ENCODE data around the gene FBXO41.

Gene FBXO41

DNA sequence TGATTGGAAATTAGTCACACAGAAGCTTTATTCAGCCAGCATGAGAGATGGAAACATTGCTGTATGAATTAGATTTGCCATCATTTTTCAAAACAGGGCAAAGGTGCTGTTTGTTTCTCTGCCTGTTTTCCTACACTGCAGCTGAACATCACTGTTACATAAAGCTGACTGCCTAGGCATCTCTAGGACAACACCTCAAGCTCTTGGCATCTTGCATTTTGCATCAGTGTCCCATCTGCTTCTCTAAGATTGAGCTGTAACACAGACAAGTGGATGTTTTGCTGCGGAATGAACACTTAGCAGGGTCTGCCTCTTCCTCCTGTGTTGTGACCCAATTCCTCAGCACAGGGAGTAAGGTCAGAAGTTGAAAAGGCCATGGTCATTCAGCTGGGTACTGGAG is 45.3 kb downstream of the FBXO41 start:
- no peak for DNase-seq

GRCh38 chr2:73238149-73238548 is 46.1 kb downstream of the FBXO41 start:
- DNase-seq = no peak

DNA sequence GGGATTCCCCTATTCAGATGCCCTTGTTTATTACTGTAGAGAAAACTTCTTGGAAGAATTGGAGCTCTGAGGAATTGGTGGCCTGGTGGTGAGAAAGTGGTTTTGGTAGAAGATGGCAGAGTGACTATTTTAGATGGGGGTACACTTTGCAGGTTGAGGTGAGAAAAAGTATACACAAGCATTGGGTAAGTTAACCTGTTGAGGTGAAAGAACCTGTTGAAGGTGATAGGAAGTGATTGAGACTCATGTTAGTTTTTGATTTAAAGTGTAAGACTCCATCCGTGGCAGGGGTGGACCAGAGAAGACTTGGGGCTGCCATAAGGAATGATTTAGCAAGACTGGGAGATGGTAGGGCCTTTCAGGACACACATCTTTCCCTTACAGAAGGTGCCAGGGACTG is 47.1 kb downstream of the FBXO41 start:
- DNase-seq = no peak

GRCh38 chr2:73235315-73236028 is 48.8 kb downstream of the FBXO41 start:
- DNase-seq = no peak

- peak; percentile 87 for DNase-seq
Measured at GRCh38 chr2:73233932-73234832, 50.1 kb downstream of the FBXO41 start, which contains the start of gene CCT7. CCT7 (plus strand) TSS chr2:73234308; CDS start chr2:73234379, 71 bp downstream.

GRCh38 chr2:73233154-73233931 is 50.9 kb downstream of the FBXO41 start, which contains the start of gene PRADC1:
PRADC1 (minus strand) TSS chr2:73233239; CDS start chr2:73233160, 79 bp downstream.
- DNase-seq = peak; percentile 94

DNA sequence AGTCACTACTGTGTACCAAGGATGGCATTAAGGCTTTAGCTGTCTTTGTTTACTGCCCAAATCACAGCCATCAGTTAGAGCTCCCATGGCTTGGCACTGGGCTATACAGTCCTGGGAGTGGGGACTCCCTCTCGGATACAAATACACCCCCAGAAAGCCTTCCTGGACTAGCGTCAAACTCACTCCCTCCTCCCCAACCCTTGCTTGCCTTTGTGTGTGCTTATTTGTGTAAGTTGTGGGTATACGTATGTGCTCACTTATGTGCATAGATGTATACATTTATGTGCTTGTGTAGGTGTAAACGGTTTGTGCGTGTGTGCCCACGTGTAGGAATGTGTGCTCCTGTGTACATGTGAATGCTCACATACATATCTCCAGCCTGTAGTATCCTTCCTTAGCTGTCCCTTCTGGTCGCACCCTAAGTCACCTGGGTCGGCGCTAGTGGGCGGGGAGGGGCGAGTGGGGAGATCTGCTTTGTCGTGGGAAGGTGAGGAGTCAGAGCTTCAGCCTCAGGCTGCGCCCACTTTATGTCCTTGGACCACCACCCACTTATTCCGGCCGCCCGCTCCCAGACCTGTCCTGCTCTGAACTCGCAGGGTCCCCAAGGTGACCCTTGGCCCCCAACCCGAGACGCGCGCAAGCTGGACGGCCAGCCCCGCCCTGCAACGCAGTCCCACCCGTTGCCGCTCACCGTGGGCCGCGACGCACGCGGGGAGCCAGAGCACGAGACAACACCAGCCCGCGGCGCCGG is 51.7 kb downstream of the FBXO41 start:
- peak; percentile 37 for DNase-seq

GRCh38 chr2:73228631-73229030 is 55.6 kb downstream of the FBXO41 start:
- DNase-seq = no peak

- no peak for DNase-seq
Measured at GRCh38 chr2:73227086-73227485, 57.2 kb downstream of the FBXO41 start.

DNA sequence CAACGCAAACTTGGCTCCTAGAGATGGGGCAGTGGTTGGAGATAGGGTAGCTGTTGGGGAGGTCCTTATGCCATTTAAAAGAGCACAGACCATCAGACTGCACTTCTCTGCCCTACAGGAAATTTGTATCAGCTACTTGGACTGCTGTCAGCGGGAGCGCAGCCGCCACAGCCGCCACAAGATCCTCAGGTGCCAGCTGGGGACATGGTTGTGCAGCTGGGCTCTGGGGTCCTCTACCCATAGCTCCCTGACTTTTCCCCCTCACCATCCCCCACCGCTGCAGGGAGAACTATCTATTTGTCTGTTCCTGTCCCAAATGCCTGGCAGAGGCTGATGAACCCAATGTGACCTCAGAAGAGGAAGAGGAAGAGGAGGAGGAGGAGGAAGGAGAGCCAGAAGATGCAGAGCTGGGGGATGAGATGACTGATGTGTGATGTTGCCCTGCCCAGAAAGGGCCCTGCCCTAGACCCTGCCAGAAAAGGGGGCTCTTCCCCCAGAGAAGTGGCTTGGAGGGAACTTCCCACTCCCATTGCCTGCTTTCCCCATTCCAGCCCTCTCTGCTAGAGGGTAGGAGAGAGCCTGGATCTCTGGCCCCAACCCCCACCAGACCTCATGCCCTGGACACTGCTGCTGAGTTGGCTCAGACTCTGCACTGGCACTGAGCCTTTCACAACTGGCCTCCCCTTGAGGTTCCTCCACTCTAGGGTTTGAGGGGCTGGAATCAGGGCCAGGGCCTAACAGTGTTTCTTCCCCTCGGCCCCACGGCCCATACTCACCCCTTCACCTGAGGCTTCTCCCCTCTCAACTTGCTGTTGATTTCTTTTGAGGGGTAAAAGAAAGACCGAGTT is 58.5 kb downstream of the FBXO41 start:
- no peak for DNase-seq

DNA sequence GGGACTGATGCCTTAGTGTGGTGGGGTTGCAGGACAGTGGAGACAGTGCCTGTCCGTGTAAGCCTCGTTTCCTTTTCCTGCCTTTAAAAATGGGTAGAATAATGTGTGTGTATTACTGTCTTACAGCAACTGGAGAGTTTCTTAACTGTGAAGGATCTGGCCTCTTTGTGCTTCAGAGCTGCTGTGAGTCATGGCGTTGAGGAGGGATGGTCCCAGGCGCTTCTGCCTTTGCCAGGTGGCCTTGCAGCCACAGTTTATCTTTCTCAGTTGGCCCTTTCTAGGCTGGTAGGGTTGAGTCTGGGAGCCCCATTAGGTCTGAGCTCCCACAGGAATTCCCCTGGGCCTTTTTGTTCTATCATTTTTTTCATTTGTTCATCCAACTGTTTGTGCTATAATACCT is 60.5 kb downstream of the FBXO41 start:
- no peak for DNase-seq

DNA sequence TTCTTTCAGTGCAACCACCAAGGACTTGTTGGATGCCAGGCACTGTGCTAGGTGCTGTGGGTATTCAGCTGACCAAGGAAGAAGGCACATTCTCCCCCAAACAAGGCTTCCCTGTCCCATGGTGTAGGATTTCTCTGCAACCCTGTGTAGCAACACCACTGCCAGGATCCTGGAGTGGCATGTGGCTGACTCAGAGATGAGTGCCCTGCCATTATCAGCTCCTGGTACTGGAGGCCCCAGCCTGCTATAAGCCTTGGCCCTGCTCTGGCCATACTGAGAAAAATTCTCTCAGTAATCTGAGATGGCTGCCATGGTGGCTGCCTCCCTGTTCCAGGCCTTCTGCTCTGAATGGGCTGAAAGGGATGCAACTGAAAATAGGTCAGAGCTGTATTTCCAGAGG is 66.0 kb downstream of the FBXO41 start:
- DNase-seq = no peak

DNA sequence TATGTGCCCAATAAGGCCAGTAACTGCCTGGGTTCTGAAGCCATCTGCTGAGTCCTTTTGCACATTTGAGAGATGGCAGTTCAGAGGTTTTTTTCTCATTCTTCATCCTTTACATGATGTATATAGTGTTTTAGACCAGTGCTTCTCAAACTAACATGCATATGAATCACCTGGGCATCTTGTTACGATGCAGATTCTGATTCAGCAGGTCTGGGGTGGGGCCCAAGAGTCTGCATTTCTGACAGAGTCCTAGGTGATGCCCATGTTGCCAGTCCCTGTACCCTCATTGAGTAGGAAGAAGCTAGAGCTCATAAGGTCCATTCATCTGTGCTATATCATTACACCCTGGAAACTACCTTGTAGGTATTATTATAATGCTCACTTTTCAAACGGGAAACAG is 66.5 kb downstream of the FBXO41 start:
- no peak for DNase-seq

DNA sequence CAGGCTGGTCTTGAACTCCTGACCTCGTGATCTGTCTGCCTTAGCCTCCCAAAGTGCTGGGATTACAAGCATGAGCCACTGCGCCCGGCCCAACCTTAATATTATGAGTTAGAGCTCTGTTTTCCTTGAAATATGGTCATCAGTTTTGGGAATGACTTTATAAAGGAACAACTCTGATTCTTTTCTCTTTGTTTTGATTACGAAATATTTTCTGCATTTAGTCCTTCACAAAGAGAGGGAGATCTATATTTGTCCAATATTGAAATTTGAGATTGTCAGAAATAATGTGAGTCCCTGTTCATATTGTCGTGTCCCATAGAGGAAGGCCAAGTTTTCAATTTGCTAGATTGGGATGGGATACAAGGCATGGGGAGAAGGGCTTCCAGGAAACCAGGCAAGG is 67.1 kb downstream of the FBXO41 start:
- no peak for DNase-seq

DNA sequence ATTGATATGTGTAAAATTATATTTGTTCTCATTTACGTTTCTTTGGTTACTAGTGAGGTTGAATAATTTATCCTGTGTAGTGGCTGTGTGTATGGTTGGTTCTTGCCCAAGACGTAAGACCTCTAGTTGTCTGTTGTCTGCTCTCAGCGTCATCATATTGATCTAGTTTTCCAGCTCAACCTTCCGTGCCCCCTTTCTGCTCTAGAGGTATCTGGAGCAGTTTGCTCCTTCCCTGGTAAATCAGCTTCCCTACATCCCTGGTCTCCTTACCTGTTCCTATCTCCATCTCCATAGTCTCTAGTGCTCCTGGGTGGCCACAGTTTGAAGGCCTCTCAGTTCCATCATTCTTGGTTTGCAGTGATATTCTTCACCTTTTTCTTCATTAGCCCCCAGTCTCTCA is 69.0 kb downstream of the FBXO41 start:
- DNase-seq = no peak

GRCh38 chr2:73214120-73215035 is 69.9 kb downstream of the FBXO41 start, which contains the start of gene SMYD5:
SMYD5 (plus strand) TSS chr2:73214245; CDS start chr2:73214267, 22 bp downstream.
- DNase-seq = peak; percentile 95

GRCh38 chr2:73212448-73213176 is 71.7 kb downstream of the FBXO41 start:
- DNase-seq = peak; percentile 78

GRCh38 chr2:73212098-73212447 is 72.2 kb downstream of the FBXO41 start:
- no peak for DNase-seq

DNA sequence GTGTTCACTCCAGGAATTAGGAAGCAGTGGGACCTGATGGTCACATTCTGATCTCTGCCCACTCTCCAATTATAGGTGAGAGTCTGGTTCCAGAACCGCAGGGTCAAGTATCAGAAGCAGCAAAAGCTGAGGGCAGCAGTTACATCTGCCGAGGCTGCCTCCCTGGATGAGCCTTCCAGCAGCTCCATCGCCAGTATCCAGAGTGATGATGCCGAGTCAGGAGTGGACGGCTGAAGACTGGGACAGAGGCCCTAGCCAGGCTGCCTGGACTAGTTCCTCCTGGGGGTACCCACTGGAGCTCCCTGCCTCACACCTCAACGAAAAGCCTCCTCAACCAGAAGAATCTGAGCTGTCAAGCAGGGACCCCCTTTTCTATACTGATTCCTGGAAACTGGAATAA is 73.6 kb downstream of the FBXO41 start:
- DNase-seq = no peak

- DNase-seq = no peak
Measured at GRCh38 chr2:73210019-73210418, 74.3 kb downstream of the FBXO41 start.

Data from CD4-positive, alpha-beta T cell treated with Interleukin-6 for 4 hours (primary cell).